Caco-2 (cell line): ENCODE results near the gene ALDH2. TPM values are rescaled to one million over a fixed set of nuclear protein-coding genes. Genes with fewer than 3 reads are reported as not detected.

Source experiments
- BruUV-seq: library from RNA; stranded (reverse); fragments of 400-500 nt; replicated peaks from 2 replicates; lab custom pipeline; 2021; lab: Mats Ljungman, UMichigan
- CTCF ChIA-PET: fragments of 300-600 bp; sonication (Branson Sonifier 250); formaldehyde crosslinking; loops from one replicate; lab custom pipeline; 2022; ENCODE audit warnings: antibody characterized with exemption; lab: Charles Lee
- POLR2A ChIA-PET: fragments of 300-600 bp; sonication (Branson Sonifier 250); formaldehyde crosslinking; loops from one replicate; lab custom pipeline; 2022; ENCODE audit warnings: antibody characterized with exemption; lab: Charles Lee
- DNase-seq, 2 experiments: peaks; one replicate each; pipeline versions ENCODE4 v3.0.0 to v3.0.0-alpha.2; 2020 to 2022
- H3K27me3 ChIP-seq: replicated peaks from 2 replicates; pipeline ENCODE4 v1.6.0; 2011; ENCODE audit warnings: low read length; ENCODE audit not compliant: control insufficient read depth, insufficient read depth
- H3K36me3 ChIP-seq: 2 replicates; pipeline ENCODE4 v1.5.1; 2011; ENCODE audit warnings: low read length; ENCODE audit not compliant: control insufficient read depth, insufficient read depth
- H3K4me1 ChIP-seq: fragments of 250-450 bp; sonication (Bioruptor Pico); 2 replicates; pipeline ENCODE4 v1.5.1; 2020; ENCODE audit warnings: mild to moderate bottlenecking
- H3K4me3 ChIP-seq: 2 replicates; pipeline ENCODE4 v1.5.1; 2011; ENCODE audit warnings: low read depth, mild to moderate bottlenecking, control low read depth, low read length
- H3K9me3 ChIP-seq: fragments of 250-450 bp; sonication (Bioruptor Pico); 2 replicates; pipeline ENCODE4 v1.5.1; 2020; ENCODE audit warnings: mild to moderate bottlenecking, moderate library complexity
- H3K27ac Mint-ChIP-seq: one replicate; pipeline ENCODE4 v1.8.0; 2022; ENCODE audit warnings: mixed read lengths; ENCODE audit not compliant: unreplicated experiment
- H3K27me3 Mint-ChIP-seq: one replicate; pipeline ENCODE4 v1.8.0; 2022; ENCODE audit warnings: mixed read lengths; ENCODE audit not compliant: insufficient read depth, unreplicated experiment
- H3K36me3 Mint-ChIP-seq: one replicate; pipeline ENCODE4 v1.8.0; 2022; ENCODE audit warnings: mild to moderate bottlenecking, mixed read lengths; ENCODE audit not compliant: insufficient read depth, unreplicated experiment
- H3K4me1 Mint-ChIP-seq: one replicate; pipeline ENCODE4 v1.8.0; 2022; ENCODE audit warnings: low read depth, mixed read lengths; ENCODE audit not compliant: unreplicated experiment
- H3K4me3 Mint-ChIP-seq: one replicate; pipeline ENCODE4 v1.8.0; 2022; ENCODE audit warnings: mild to moderate bottlenecking, moderate library complexity, mixed read lengths; ENCODE audit not compliant: unreplicated experiment
- H3K9me3 Mint-ChIP-seq: one replicate; pipeline ENCODE4 v1.8.0; 2022; ENCODE audit warnings: mixed read lengths; ENCODE audit not compliant: unreplicated experiment
- CTCF ChIP-seq, 2 experiments: fragments of 200-600 bp in 1 of 2; IDR thresholded peaks; 1 replicate in 1 of 2; 2 replicates in 1 of 2; pipeline versions ENCODE4 v1.5.1 to v1.8.0; 2011 to 2022; ENCODE audit warnings: antibody characterized with exemption in 1 of 2, control low read depth in 1 of 2, inconsistent platforms in 1 of 2, low read depth in 1 of 2, low read length in 1 of 2, mild to moderate bottlenecking in 1 of 2, moderate library complexity in 1 of 2; ENCODE audit not compliant: insufficient read depth in 1 of 2, severe bottlenecking in 1 of 2, unreplicated experiment in 1 of 2
- intact Hi-C: fragments of 100-400 bp; cut with micrococcal nuclease; formaldehyde crosslinking; loops from one replicate; pipeline ENCODE4 v1.10.0; 2022; ENCODE audit not compliant: unreplicated experiment
- total RNA-seq: library from RNA; stranded (reverse); gene quantifications from 2 replicates; pipeline ENCODE4 v1.2.3, GENCODE V29; 2022

The ALDH2 gene
- total RNA-seq, 1 experiment from 2014 or later = 196 TPM

GRCh38 chr12:111777345-111778045 lies 10.8 kb downstream of the ALDH2 start:
- H3K27ac Mint-ChIP-seq = no peak overlapping the region
- no peak for DNase-seq
- H3K4me1 Mint-ChIP-seq = peaks cover 42% of the 10 kb centered on the region
- no peaks in the 10 kb centered on the region for H3K9me3 Mint-ChIP-seq
- no peaks in the 10 kb centered on the region for H3K27me3 ChIP-seq
- no peaks in the 10 kb centered on the region for H3K27me3 Mint-ChIP-seq
- no peak for TF ChIP-seq CTCF (IDR thresholded peaks at IDR 0.05; ENCODE audit: insufficient read depth in 1 of 2, low read depth in 1 of 2, low read length in 1 of 2, severe bottlenecking in 1 of 2, unreplicated experiment in 1 of 2)
- ChIA-PET POLR2A (no interaction called here), CTCF (no interaction called here)
- peaks cover 40% of the 10 kb centered on the region for H3K4me1 ChIP-seq
- no TSS peak for BruUV-seq
- intact Hi-C loops = loop anchor here (10.0 kb wide), 1 partner anchor 93 kb away; the partner anchor contains the start of genes ACAD10 and BRAP
- peaks cover 8% of the 10 kb centered on the region for H3K36me3 ChIP-seq
- peaks cover 64% of the 10 kb centered on the region for H3K36me3 Mint-ChIP-seq
- no peak overlapping the region for H3K4me3 Mint-ChIP-seq
- H3K9me3 ChIP-seq = no peaks in the 10 kb centered on the region
- no peak overlapping the region for H3K4me3 ChIP-seq

GRCh38 chr12:111780166-111780565 lies 13.4 kb downstream of the ALDH2 start:
- Histone ChIP-seq H3K4me1 (peaks cover 18% of the 10 kb centered on the region), H3K36me3 (peaks cover 9% of the 10 kb centered on the region), H3K4me3 (no peak overlapping the region), H3K9me3 (no peaks in the 10 kb centered on the region), H3K27me3 (no peaks in the 10 kb centered on the region)
- ChIA-PET POLR2A (no interaction called here), CTCF (no interaction called here)
- peaks cover 23% of the 10 kb centered on the region for H3K4me1 Mint-ChIP-seq
- no peaks in the 10 kb centered on the region for H3K27me3 Mint-ChIP-seq
- no peak for TF ChIP-seq CTCF (IDR thresholded peaks at IDR 0.05; ENCODE audit: insufficient read depth in 1 of 2, low read depth in 1 of 2, low read length in 1 of 2, severe bottlenecking in 1 of 2, unreplicated experiment in 1 of 2)
- intact Hi-C loops = no loop called here
- no peak overlapping the region for H3K4me3 Mint-ChIP-seq
- no TSS peak for BruUV-seq
- H3K9me3 Mint-ChIP-seq = no peaks in the 10 kb centered on the region
- no peak for DNase-seq
- H3K36me3 Mint-ChIP-seq = peaks cover 81% of the 10 kb centered on the region
- H3K27ac Mint-ChIP-seq = peak overlapping the region; percentile 69

GRCh38 chr12:111780615-111781014 lies 13.9 kb downstream of the ALDH2 start:
- intact Hi-C loops = no loop called here
- ChIA-PET POLR2A (no interaction called here), CTCF (no interaction called here)
- Mint-ChIP-seq H3K36me3 (peaks cover 81% of the 10 kb centered on the region), H3K4me1 (peaks cover 19% of the 10 kb centered on the region), H3K27ac (peak overlapping the region; percentile 69), H3K4me3 (no peak overlapping the region), H3K9me3 (no peaks in the 10 kb centered on the region), H3K27me3 (no peaks in the 10 kb centered on the region)
- TF ChIP-seq CTCF (IDR thresholded peaks at IDR 0.05; ENCODE audit: insufficient read depth in 1 of 2, low read depth in 1 of 2, low read length in 1 of 2, severe bottlenecking in 1 of 2, unreplicated experiment in 1 of 2) = no peak
- H3K4me1 ChIP-seq = peaks cover 15% of the 10 kb centered on the region
- BruUV-seq = no TSS peak
- no peaks in the 10 kb centered on the region for H3K27me3 ChIP-seq
- DNase-seq = no peak
- H3K9me3 ChIP-seq = no peaks in the 10 kb centered on the region
- no peak overlapping the region for H3K4me3 ChIP-seq
- H3K36me3 ChIP-seq = peaks cover 9% of the 10 kb centered on the region
